ENCODE data around the gene AGBL1.

AGBL1 gene

GRCh38 chr15:86892774-86893449 is 813.2 kb downstream of the AGBL1 start:
- Mint-ChIP-seq H3K27me3 (ENCODE audit: low read depth) (no peaks in the 10 kb centered on the region), H3K27ac (no peak overlapping the region), H3K9me3 (no peaks in the 10 kb centered on the region), H3K4me1 (ENCODE audit: low read depth) (no peaks in the 10 kb centered on the region), H3K36me3 (ENCODE audit: low read depth) (no peaks in the 10 kb centered on the region), H3K4me3 (no peak overlapping the region)

- Mint-ChIP-seq H3K27me3 (ENCODE audit: low read depth) (no peaks in the 10 kb centered on the region), H3K4me3 (no peak overlapping the region), H3K9me3 (no peaks in the 10 kb centered on the region)
These were observed 814.6 kb downstream of the AGBL1 start for GRCh38 chr15:86894269-86894668.

DNA sequence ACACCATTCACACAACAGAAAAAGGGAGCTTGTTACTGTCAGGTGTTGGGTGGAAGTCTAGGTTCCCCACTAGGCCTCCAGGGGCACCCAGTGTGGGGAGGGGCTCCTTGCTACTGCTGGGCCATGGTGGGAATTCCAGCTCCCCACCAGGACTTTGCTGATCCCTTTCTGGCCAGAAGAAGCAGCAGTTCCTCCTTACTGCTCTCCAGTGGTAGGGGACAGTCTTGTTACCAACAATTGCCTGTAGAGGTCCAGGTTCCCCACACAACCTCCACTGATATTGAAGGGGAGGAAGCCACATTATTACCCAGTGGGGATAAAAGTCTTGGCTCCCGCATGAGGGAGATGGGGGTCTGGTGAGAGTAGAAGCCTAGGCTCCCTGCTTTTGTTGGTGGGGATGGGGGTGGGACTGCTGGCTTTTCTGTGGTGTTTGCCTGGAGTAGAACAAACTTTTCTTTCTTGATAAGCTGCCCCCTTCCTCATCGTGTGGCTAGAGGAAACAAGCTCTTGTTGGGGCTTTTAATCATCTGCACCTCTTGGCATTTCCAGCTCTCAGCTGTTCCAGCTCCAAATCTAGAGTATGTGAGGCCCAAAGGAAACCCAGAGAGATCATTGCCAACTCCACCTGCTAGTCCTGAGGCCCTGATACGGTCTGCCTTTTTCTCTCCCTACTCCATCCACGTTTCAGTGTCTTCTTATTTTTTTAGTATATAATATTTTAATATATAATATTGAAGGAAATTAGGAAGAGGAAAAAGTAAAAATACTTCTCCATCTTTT is 824.2 kb downstream of the AGBL1 start:
- H3K27me3 Mint-ChIP-seq (ENCODE audit: low read depth) = peaks cover 3% of the 10 kb centered on the region

More at GRCh38 chr15:86894269-86894668, 814.6 kb downstream of the AGBL1 start:
- Mint-ChIP-seq H3K36me3 (ENCODE audit: low read depth) (no peaks in the 10 kb centered on the region), H3K27ac (no peak overlapping the region), H3K4me1 (ENCODE audit: low read depth) (no peaks in the 10 kb centered on the region)

GRCh38 chr15:86905625-86906256 is 826.1 kb downstream of the AGBL1 start:
- H3K27me3 Mint-ChIP-seq (ENCODE audit: low read depth) = peaks cover 3% of the 10 kb centered on the region
- no peaks in the 10 kb centered on the region for H3K36me3 Mint-ChIP-seq (ENCODE audit: low read depth)
- H3K4me3 Mint-ChIP-seq = no peak overlapping the region
- H3K9me3 Mint-ChIP-seq = no peaks in the 10 kb centered on the region
- no peaks in the 10 kb centered on the region for H3K4me1 Mint-ChIP-seq (ENCODE audit: low read depth)
- no peak overlapping the region for H3K27ac Mint-ChIP-seq

More for the DNA sequence above, 824.2 kb downstream of the AGBL1 start:
- H3K36me3 Mint-ChIP-seq (ENCODE audit: low read depth) = no peaks in the 10 kb centered on the region
- no peak overlapping the region for H3K27ac Mint-ChIP-seq
- H3K4me3 Mint-ChIP-seq = no peak overlapping the region
- no peaks in the 10 kb centered on the region for H3K9me3 Mint-ChIP-seq
- H3K4me1 Mint-ChIP-seq (ENCODE audit: low read depth) = no peaks in the 10 kb centered on the region

- Mint-ChIP-seq H3K9me3 (no peaks in the 10 kb centered on the region), H3K4me1 (ENCODE audit: low read depth) (no peaks in the 10 kb centered on the region), H3K27me3 (ENCODE audit: low read depth) (peaks cover 3% of the 10 kb centered on the region), H3K4me3 (no peak overlapping the region), H3K27ac (no peak overlapping the region), H3K36me3 (ENCODE audit: low read depth) (no peaks in the 10 kb centered on the region)
These were observed 826.7 kb downstream of the AGBL1 start for GRCh38 chr15:86906376-86906775.

DNA sequence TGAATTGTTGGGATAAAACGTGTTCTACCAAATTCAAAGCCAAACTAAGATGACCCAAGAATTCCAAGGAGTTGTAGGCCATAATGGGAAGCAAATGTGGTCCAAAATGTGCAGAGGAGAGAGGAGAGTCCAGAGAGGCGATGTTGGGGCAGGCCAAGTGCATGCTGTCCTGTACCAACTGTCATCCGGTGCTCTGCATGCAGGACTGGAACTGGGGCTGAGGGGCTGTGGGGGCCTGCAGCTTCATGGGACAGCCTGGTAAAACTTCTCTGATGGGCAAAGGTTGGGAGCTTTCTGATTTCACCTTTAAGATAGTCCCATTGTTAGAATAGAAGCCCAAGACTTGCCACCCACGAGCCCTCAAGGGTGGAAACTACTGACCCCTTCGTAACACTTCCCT is 831.4 kb downstream of the AGBL1 start:
- no peaks in the 10 kb centered on the region for H3K27me3 Mint-ChIP-seq (ENCODE audit: low read depth)
- H3K36me3 Mint-ChIP-seq (ENCODE audit: low read depth) = no peaks in the 10 kb centered on the region
- no peaks in the 10 kb centered on the region for H3K4me1 Mint-ChIP-seq (ENCODE audit: low read depth)
- no peak overlapping the region for H3K27ac Mint-ChIP-seq
- H3K4me3 Mint-ChIP-seq = no peak overlapping the region
- no peaks in the 10 kb centered on the region for H3K9me3 Mint-ChIP-seq

- Mint-ChIP-seq H3K36me3 (ENCODE audit: low read depth) (no peaks in the 10 kb centered on the region), H3K4me3 (no peak overlapping the region), H3K27me3 (ENCODE audit: low read depth) (no peaks in the 10 kb centered on the region), H3K4me1 (ENCODE audit: low read depth) (no peaks in the 10 kb centered on the region), H3K27ac (no peak overlapping the region), H3K9me3 (no peaks in the 10 kb centered on the region)
These were observed 833.0 kb downstream of the AGBL1 start for GRCh38 chr15:86912661-86913060.

- H3K27me3 Mint-ChIP-seq (ENCODE audit: low read depth) = no peaks in the 10 kb centered on the region
- no peak overlapping the region for H3K27ac Mint-ChIP-seq
- H3K9me3 Mint-ChIP-seq = no peaks in the 10 kb centered on the region
- H3K4me3 Mint-ChIP-seq = no peak overlapping the region
- H3K36me3 Mint-ChIP-seq (ENCODE audit: low read depth) = no peaks in the 10 kb centered on the region
- H3K4me1 Mint-ChIP-seq (ENCODE audit: low read depth) = no peaks in the 10 kb centered on the region
These were observed 836.2 kb downstream of the AGBL1 start for GRCh38 chr15:86915811-86916331.

DNA sequence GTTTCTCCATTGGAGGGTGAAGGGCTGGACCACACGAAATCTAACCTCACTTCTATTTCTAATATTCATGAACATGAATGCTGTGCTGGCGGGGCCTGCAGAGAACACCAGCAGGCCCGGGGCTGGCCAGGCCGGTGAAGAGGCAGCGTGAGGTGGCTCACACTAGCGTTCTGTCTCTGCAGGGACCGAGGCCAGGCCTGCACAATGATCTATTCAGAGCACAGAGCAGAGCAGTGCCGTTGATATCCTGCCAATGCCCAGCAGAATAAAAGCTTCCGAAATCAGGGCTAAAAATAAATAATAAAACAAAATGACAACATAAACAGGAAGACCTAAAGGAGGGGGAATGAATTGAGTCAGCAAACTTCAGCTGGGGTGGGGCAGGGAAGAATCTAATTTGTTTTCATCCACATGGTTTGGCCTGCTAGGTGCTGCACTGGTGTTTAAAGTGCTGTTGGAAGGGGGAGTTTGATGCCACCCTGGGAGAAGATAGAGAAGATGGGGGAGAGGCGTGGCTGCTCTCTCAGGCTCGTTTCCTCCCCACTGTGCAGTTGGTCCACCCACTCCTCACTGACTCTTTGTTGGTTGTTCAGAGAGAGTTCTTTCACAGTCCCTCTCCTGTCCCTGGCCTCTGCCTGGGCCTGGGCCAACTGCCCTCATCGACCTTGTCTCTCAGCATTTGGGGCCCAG is 837.1 kb downstream of the AGBL1 start:
- no peaks in the 10 kb centered on the region for H3K36me3 Mint-ChIP-seq (ENCODE audit: low read depth)
- no peaks in the 10 kb centered on the region for H3K9me3 Mint-ChIP-seq
- H3K27ac Mint-ChIP-seq = no peak overlapping the region
- no peaks in the 10 kb centered on the region for H3K4me1 Mint-ChIP-seq (ENCODE audit: low read depth)
- no peaks in the 10 kb centered on the region for H3K27me3 Mint-ChIP-seq (ENCODE audit: low read depth)
- H3K4me3 Mint-ChIP-seq = no peak overlapping the region

GRCh38 chr15:86917361-86917671 is 837.6 kb downstream of the AGBL1 start:
- no peaks in the 10 kb centered on the region for H3K36me3 Mint-ChIP-seq (ENCODE audit: low read depth)
- H3K27ac Mint-ChIP-seq = no peak overlapping the region
- no peaks in the 10 kb centered on the region for H3K27me3 Mint-ChIP-seq (ENCODE audit: low read depth)
- H3K4me3 Mint-ChIP-seq = no peak overlapping the region
- no peaks in the 10 kb centered on the region for H3K4me1 Mint-ChIP-seq (ENCODE audit: low read depth)
- no peaks in the 10 kb centered on the region for H3K9me3 Mint-ChIP-seq

GRCh38 chr15:86919581-86919980 is 839.9 kb downstream of the AGBL1 start:
- Mint-ChIP-seq H3K9me3 (no peaks in the 10 kb centered on the region), H3K36me3 (ENCODE audit: low read depth) (no peaks in the 10 kb centered on the region), H3K27ac (no peak overlapping the region), H3K4me3 (no peak overlapping the region), H3K27me3 (ENCODE audit: low read depth) (no peaks in the 10 kb centered on the region), H3K4me1 (ENCODE audit: low read depth) (no peaks in the 10 kb centered on the region)

- H3K4me3 Mint-ChIP-seq = no peak overlapping the region
- H3K4me1 Mint-ChIP-seq (ENCODE audit: low read depth) = no peaks in the 10 kb centered on the region
- no peak overlapping the region for H3K27ac Mint-ChIP-seq
- H3K36me3 Mint-ChIP-seq (ENCODE audit: low read depth) = no peaks in the 10 kb centered on the region
- H3K27me3 Mint-ChIP-seq (ENCODE audit: low read depth) = no peaks in the 10 kb centered on the region
- H3K9me3 Mint-ChIP-seq = no peaks in the 10 kb centered on the region
These were observed 849.8 kb downstream of the AGBL1 start for GRCh38 chr15:86929461-86929860.

GRCh38 chr15:86932456-86932855 is 852.8 kb downstream of the AGBL1 start:
- Mint-ChIP-seq H3K9me3 (peaks cover 5% of the 10 kb centered on the region), H3K27me3 (ENCODE audit: low read depth) (no peaks in the 10 kb centered on the region), H3K4me1 (ENCODE audit: low read depth) (no peaks in the 10 kb centered on the region), H3K4me3 (no peak overlapping the region), H3K36me3 (ENCODE audit: low read depth) (no peaks in the 10 kb centered on the region), H3K27ac (no peak overlapping the region)

- H3K9me3 Mint-ChIP-seq = peaks cover 5% of the 10 kb centered on the region
- H3K4me1 Mint-ChIP-seq (ENCODE audit: low read depth) = no peaks in the 10 kb centered on the region
- H3K36me3 Mint-ChIP-seq (ENCODE audit: low read depth) = no peaks in the 10 kb centered on the region
- H3K27ac Mint-ChIP-seq = no peak overlapping the region
- H3K4me3 Mint-ChIP-seq = no peak overlapping the region
- no peaks in the 10 kb centered on the region for H3K27me3 Mint-ChIP-seq (ENCODE audit: low read depth)
These were observed 856.2 kb downstream of the AGBL1 start for GRCh38 chr15:86935841-86936240.

Data from T-helper 1 cell treated with Interleukin-12 subunit alpha and Interleukin-12 subunit beta and Interleukin-4 antibody, amounts not matched to agents 30 μg/mL and 1 μg/mL, for 36 hours (primary cell).